H1 (cell line): ENCODE data around the gene POLA1. TPM values are rescaled to one million over a fixed set of nuclear protein-coding genes. Genes with fewer than 3 reads are reported as not detected.

ENCODE experiments used
- CTCF ChIA-PET: fragments of 300-600 bp; sonication (Branson Sonifier 250); formaldehyde crosslinking; loops from one replicate; lab custom pipeline; 2021; ENCODE audit not compliant: partially characterized antibody; lab: Charles Lee
- POLR2A ChIA-PET: fragments of 300-600 bp; sonication (Branson Sonifier 250); formaldehyde crosslinking; loops from one replicate; lab custom pipeline; 2021; ENCODE audit warnings: inconsistent platforms; ENCODE audit not compliant: partially characterized antibody; lab: Charles Lee
- DNase-seq, 2 experiments: peaks; one replicate each; pipeline versions ENCODE4 v3.0.0 to v3.0.0-alpha.2; 2010 to 2022; ENCODE audit warnings: low spot score in 2 of 2, low read depth in 1 of 2, mixed read lengths in 1 of 2
- FAIRE-seq: peaks from 2 replicates; lab custom pipeline; 2011; peaks lifted over from hg19 to GRCh38; lab: Jason Lieb, UNC
- H2AFZ ChIP-seq: 2 replicates; pipeline ENCODE4 v1.8.1; 2012; ENCODE audit warnings: low read length, inconsistent platforms
- H2AK5ac ChIP-seq: 2 replicates; pipeline ENCODE4 v1.6.1; 2013; ENCODE audit warnings: low read depth, low read length
- H2BK120ac ChIP-seq: replicated peaks from 2 replicates; pipeline ENCODE3; 2013; ENCODE audit warnings: low read depth, low read length, inconsistent platforms
- H2BK12ac ChIP-seq: 2 replicates; pipeline ENCODE4 v1.6.1; 2013; ENCODE audit warnings: low read depth, low read length
- H2BK15ac ChIP-seq: 2 replicates; pipeline ENCODE4 v1.6.1; 2013; ENCODE audit warnings: low read length
- H2BK20ac ChIP-seq: 2 replicates; pipeline ENCODE4 v1.6.1; 2013; ENCODE audit warnings: low read length
- H2BK5ac ChIP-seq: 2 replicates; pipeline ENCODE4 v1.6.1; 2013; ENCODE audit warnings: low read depth, low read length
- H3K14ac ChIP-seq: 2 replicates; pipeline ENCODE4 v1.6.1; 2013; ENCODE audit warnings: inconsistent platforms; ENCODE audit not compliant: insufficient read length
- H3K18ac ChIP-seq: 2 replicates; pipeline ENCODE4 v1.6.1; 2013; ENCODE audit warnings: low read length; ENCODE audit errors: extremely low read depth
- H3K23ac ChIP-seq: 2 replicates; pipeline ENCODE4 v1.6.1; 2013; ENCODE audit warnings: inconsistent platforms; ENCODE audit not compliant: insufficient read length
- H3K23me2 ChIP-seq: 2 replicates; pipeline ENCODE4 v1.6.1; 2013; ENCODE audit warnings: low read depth, low read length
- H3K27ac ChIP-seq: 2 replicates; pipeline ENCODE4 v1.6.1; 2011; ENCODE audit warnings: low read depth, low read length, inconsistent platforms
- H3K27me3 ChIP-seq, 4 experiments: replicated peaks in 1 of 4; 1 replicate in 1 of 4; 2 replicates in 3 of 4; pipeline versions ENCODE4 v1.6.1 to v1.8.1; 2011 to 2013; ENCODE audit warnings: low read length in 3 of 4, mild to moderate bottlenecking in 3 of 4, inconsistent platforms in 2 of 4, mixed read lengths in 2 of 4, moderate library complexity in 1 of 4; ENCODE audit not compliant: control insufficient read depth in 3 of 4, insufficient read depth in 3 of 4; ENCODE audit errors: extremely low read depth in 1 of 4
- H3K36me3 ChIP-seq, 4 experiments: 2 replicates each; pipeline versions ENCODE4 v1.6.1 to v1.8.1; 2011 to 2013; ENCODE audit warnings: mild to moderate bottlenecking in 4 of 4, low read length in 3 of 4, moderate library complexity in 2 of 4, control low read depth in 1 of 4, inconsistent platforms in 1 of 4; ENCODE audit not compliant: insufficient read depth in 4 of 4, control insufficient read depth in 2 of 4
- H3K4ac ChIP-seq: replicated peaks from 2 replicates; pipeline ENCODE3; 2013; ENCODE audit warnings: low read length, low read depth, mixed read lengths, inconsistent platforms; ENCODE audit not compliant: insufficient read length
- H3K4me1 ChIP-seq, 4 experiments: replicated peaks in 1 of 4; 1 replicate in 1 of 4; 2 replicates in 3 of 4; pipeline versions ENCODE4 v1.6.1 to v1.8.1; 2011 to 2013; ENCODE audit warnings: low read length in 3 of 4, inconsistent platforms in 2 of 4, mixed read lengths in 1 of 4; ENCODE audit not compliant: insufficient read depth in 4 of 4, control insufficient read depth in 3 of 4
- H3K4me2 ChIP-seq, 2 experiments: 2 replicates each; pipeline versions ENCODE4 v1.6.1 to v1.8.1; 2011 to 2013; ENCODE audit warnings: low read depth in 2 of 2, low read length in 2 of 2, control low read depth in 1 of 2, inconsistent platforms in 1 of 2, mild to moderate bottlenecking in 1 of 2; ENCODE audit not compliant: insufficient read depth in 1 of 2
- H3K4me3 ChIP-seq, 4 experiments: fragments of 200-600, 300-600 bp in 1 of 4; sonication (generic), shearing (Covaris generic), sonication (Bioruptor Twin) in 1 of 4; 2 replicates each; pipeline versions ENCODE4 v1.5.1 to v1.8.1; 2011 to 2016; ENCODE audit warnings: low read length in 4 of 4, low read depth in 3 of 4, control low read depth in 2 of 4, inconsistent platforms in 2 of 4, mild to moderate bottlenecking in 2 of 4, mixed read lengths in 1 of 4, moderate library complexity in 1 of 4; ENCODE audit not compliant: insufficient read depth in 2 of 4; ENCODE audit errors: extremely low read depth in 1 of 4
- H3K56ac ChIP-seq: replicated peaks from 2 replicates; pipeline ENCODE3; 2013; ENCODE audit warnings: low read depth, mild to moderate bottlenecking, mixed read lengths, low read length, inconsistent platforms; ENCODE audit not compliant: insufficient read length
- H3K79me1 ChIP-seq: 2 replicates; pipeline ENCODE4 v1.6.1; 2013; ENCODE audit warnings: low read depth, low read length, control low read depth
- H3K79me2 ChIP-seq, 2 experiments: 2 replicates each; pipeline versions ENCODE4 v1.6.1 to v1.8.1; 2012 to 2013; ENCODE audit warnings: low read length in 2 of 2, mild to moderate bottlenecking in 2 of 2, inconsistent platforms in 1 of 2; ENCODE audit not compliant: insufficient read depth in 2 of 2, control insufficient read depth in 1 of 2
- H3K9ac ChIP-seq, 4 experiments: replicated peaks in 1 of 4; 1 replicate in 1 of 4; 2 replicates in 3 of 4; pipeline versions ENCODE4 v1.6.1 to v1.8.1; 2011 to 2013; ENCODE audit warnings: low read depth in 3 of 4, low read length in 3 of 4, control low read depth in 2 of 4, mild to moderate bottlenecking in 2 of 4, moderate library complexity in 2 of 4, inconsistent platforms in 1 of 4; ENCODE audit errors: extremely low read depth in 1 of 4
- H3K9me3 ChIP-seq, 2 experiments: 2 replicates each; pipeline versions ENCODE4 v1.6.1 to v1.8.1; 2012 to 2013; ENCODE audit warnings: mild to moderate bottlenecking in 2 of 2, moderate library complexity in 2 of 2, control low read depth in 1 of 2, inconsistent platforms in 1 of 2, low read depth in 1 of 2, low read length in 1 of 2, mixed read lengths in 1 of 2; ENCODE audit not compliant: insufficient read depth in 2 of 2
- H4K20me1 ChIP-seq, 2 experiments: replicated peaks in 1 of 2; 2 replicates each; pipeline versions ENCODE3 to v1.8.1; 2011 to 2013; ENCODE audit warnings: inconsistent platforms in 2 of 2, low read length in 2 of 2, mild to moderate bottlenecking in 1 of 2; ENCODE audit not compliant: insufficient read depth in 2 of 2, control insufficient read depth in 1 of 2
- H4K5ac ChIP-seq: 2 replicates; pipeline ENCODE4 v1.6.1; 2013; ENCODE audit warnings: low read length, low read depth, mixed read lengths, inconsistent platforms; ENCODE audit not compliant: insufficient read length
- H4K8ac ChIP-seq: 2 replicates; pipeline ENCODE4 v1.8.0; 2013; ENCODE audit warnings: mild to moderate bottlenecking, moderate library complexity, low read length, inconsistent platforms; ENCODE audit not compliant: insufficient read depth; ENCODE audit errors: extremely low read depth
- H4K91ac ChIP-seq: replicated peaks from 2 replicates; pipeline ENCODE3; 2013; ENCODE audit warnings: low read length, mixed read lengths, inconsistent platforms; ENCODE audit not compliant: insufficient read length
- ATF3 ChIP-seq: IDR thresholded peaks from 2 replicates; pipeline ENCODE4 v1.6.1; 2011; ENCODE audit warnings: low read depth, mild to moderate bottlenecking, low read length; ENCODE audit not compliant: insufficient read depth
- CBX5 ChIP-seq: fragments of 300-800, 300-1000 bp; sonication (generic); IDR thresholded peaks from 2 replicates; pipeline ENCODE4 v1.7.1; 2016; ENCODE audit warnings: antibody characterized with exemption, low read length, low read depth
- CEBPB ChIP-seq: IDR thresholded peaks from 2 replicates; pipeline ENCODE4 v1.6.1; 2012; ENCODE audit warnings: low read depth, low read length
- CHD1 ChIP-seq: IDR thresholded peaks from 2 replicates; pipeline ENCODE4 v1.6.1; 2012; ENCODE audit warnings: low read depth, low read length, improper control_type of control experiment
- NRF1 ChIP-seq: IDR thresholded peaks from 2 replicates; pipeline ENCODE4 v1.6.1; 2011; ENCODE audit warnings: mild to moderate bottlenecking, low read depth, low read length, improper control_type of control experiment
- RXRA ChIP-seq: IDR thresholded peaks from 2 replicates; pipeline ENCODE4 v1.6.1; 2011; ENCODE audit warnings: low read depth, mild to moderate bottlenecking, low read length, moderate library complexity; ENCODE audit not compliant: insufficient read depth
- TAF7 ChIP-seq: optimal IDR thresholded peaks from 2 replicates; pipeline ENCODE3; 2011; ENCODE audit warnings: low read depth, mild to moderate bottlenecking, inconsistent platforms, low read length, moderate library complexity, borderline replicate concordance
- TEAD4 ChIP-seq: IDR thresholded peaks from 2 replicates; pipeline ENCODE4 v1.6.1; 2012; ENCODE audit warnings: low read depth, low read length, inconsistent platforms, mixed read lengths
- WGBS, 2 experiments: shearing (Covaris generic) in 1 of 2; methylation state at CpG; one replicate each; pipeline versions ENCODE4 v1.1.6 to v1.1.7; 2013 to 2015; ENCODE audit warnings: low lambda C conversion rate in 2 of 2, mixed read lengths in 2 of 2, inconsistent platforms in 1 of 2, low coverage in 1 of 2, missing lambda C conversion rate in 1 of 2; ENCODE audit not compliant: insufficient replicate concordance in 2 of 2, insufficient coverage in 1 of 2, insufficient read length in 1 of 2; ENCODE audit errors: extremely low coverage in 1 of 2, missing lambda C conversion rate in 1 of 2; 5-methylcytosine and 5-hydroxymethylcytosine counted together
- polyA plus RNA-seq, 7 experiments: library from polyadenylated mRNA; depleted of rRNA in 3 of 7; stranded (reverse) in 5 of 7; unstranded in 2 of 7; fragments of >200 nt in 5 of 7; fragments of 200-250 nt in 2 of 7; gene quantifications; 1 replicate in 5 of 7; 2 replicates in 1 of 7; 4 replicates in 1 of 7; pipeline versions ENCODE4 v1.2.1 to v1.2.3, GENCODE V29; 2011 to 2013; ENCODE audit warnings: missing spikeins in 2 of 7, mixed read lengths in 2 of 7
- total RNA-seq: library from RNA; stranded (reverse); fragmentation: NEBNext Ultra II Directional; extraction: Animal tissue kit (Norgen Biotek cat#: 25700); gene quantifications from 2 replicates; pipeline ENCODE4 v1.2.1, GENCODE V29; 2021
- TF ChIP-seq, protein P1 (sequence below), 3 experiments: IDR thresholded peaks; 1 replicate in 2 of 3; 2 replicates in 1 of 3; pipeline versions ENCODE4 v1.5.1 to v1.6.1; 2011; ENCODE audit warnings: low read length in 3 of 3, mild to moderate bottlenecking in 3 of 3, inconsistent platforms in 2 of 3, low read depth in 1 of 3, moderate library complexity in 1 of 3; ENCODE audit not compliant: insufficient read depth in 1 of 3; ENCODE audit errors: control extremely low read depth in 1 of 3
- TF ChIP-seq, protein P2 (sequence below): IDR thresholded peaks from 2 replicates; pipeline ENCODE4 v1.6.1; 2012; ENCODE audit warnings: low read length, inconsistent platforms

POLA1 gene
- total and polyA plus RNA-seq, 2 of the 8 experiments (the other 6 are each of a cell fraction or from before 2014, with no cell fraction given) = 5.6 to 34.9 TPM

DNA sequence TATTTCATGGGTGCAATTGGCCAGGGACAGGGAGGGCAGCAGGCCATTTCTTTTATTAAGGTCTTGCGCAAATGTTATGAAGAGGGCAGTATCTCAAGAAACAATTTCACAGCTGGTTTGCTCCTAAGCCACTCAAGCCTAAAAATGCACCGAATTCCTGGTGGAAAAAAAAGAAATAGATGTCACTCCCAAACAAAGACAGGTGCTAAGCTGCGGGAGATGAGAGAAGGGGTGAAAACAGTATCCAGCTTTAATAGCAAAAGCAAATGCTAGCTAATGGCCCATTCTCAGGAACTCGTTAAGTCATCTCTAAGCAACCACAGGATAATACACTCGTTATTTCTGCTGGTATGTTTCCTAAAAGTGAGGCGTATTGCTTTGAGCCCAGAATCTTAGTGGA, 205.7 kb downstream of the POLA1 start:
- Histone ChIP-seq H2BK15ac (no peak overlapping the region), H4K5ac (no peak overlapping the region), H3K9me3 (no peaks in the 10 kb centered on the region), H3K9ac (no peak overlapping the region), H2BK12ac (no peak overlapping the region), H3K79me2 (no peaks in the 10 kb centered on the region), H3K36me3 (no peaks in the 10 kb centered on the region), H3K23ac (no peak overlapping the region), H3K14ac (no peak overlapping the region), H3K18ac (no peak overlapping the region), H3K27ac (no peak overlapping the region), H3K27me3 (no peaks in the 10 kb centered on the region), H2AFZ (no peak overlapping the region), H3K23me2 (no peaks in the 10 kb centered on the region), H3K56ac (no peak overlapping the region), H4K8ac (no peak overlapping the region), H3K4me1 (no peaks in the 10 kb centered on the region), H2BK120ac (no peak overlapping the region), H2BK5ac (no peak overlapping the region), H3K4me2 (no peak overlapping the region), H3K4me3 (no peak overlapping the region), H4K20me1 (no peaks in the 10 kb centered on the region), H3K4ac (no peak overlapping the region), H3K79me1 (no peaks in the 10 kb centered on the region), H2BK20ac (no peak overlapping the region), H4K91ac (no peak overlapping the region), H2AK5ac (no peak overlapping the region)
- POLR2A ChIA-PET = no interaction called here
- FAIRE-seq (no peak), DNase-seq (no peak)
- 88% methylated on average over 6 of the region's 6 CpGs; no CpG with 5 or more reads in 1 of the 2 experiments for WGBS, 2 experiments
- CTCF ChIA-PET = no interaction called here
- TF ChIP-seq, protein P1, sequence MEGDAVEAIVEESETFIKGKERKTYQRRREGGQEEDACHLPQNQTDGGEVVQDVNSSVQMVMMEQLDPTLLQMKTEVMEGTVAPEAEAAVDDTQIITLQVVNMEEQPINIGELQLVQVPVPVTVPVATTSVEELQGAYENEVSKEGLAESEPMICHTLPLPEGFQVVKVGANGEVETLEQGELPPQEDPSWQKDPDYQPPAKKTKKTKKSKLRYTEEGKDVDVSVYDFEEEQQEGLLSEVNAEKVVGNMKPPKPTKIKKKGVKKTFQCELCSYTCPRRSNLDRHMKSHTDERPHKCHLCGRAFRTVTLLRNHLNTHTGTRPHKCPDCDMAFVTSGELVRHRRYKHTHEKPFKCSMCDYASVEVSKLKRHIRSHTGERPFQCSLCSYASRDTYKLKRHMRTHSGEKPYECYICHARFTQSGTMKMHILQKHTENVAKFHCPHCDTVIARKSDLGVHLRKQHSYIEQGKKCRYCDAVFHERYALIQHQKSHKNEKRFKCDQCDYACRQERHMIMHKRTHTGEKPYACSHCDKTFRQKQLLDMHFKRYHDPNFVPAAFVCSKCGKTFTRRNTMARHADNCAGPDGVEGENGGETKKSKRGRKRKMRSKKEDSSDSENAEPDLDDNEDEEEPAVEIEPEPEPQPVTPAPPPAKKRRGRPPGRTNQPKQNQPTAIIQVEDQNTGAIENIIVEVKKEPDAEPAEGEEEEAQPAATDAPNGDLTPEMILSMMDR (IDR thresholded peaks at IDR 0.05; ENCODE audit: control extremely low read depth in 1 of 3, insufficient read depth in 1 of 3, low read depth in 1 of 3, low read length in 3 of 3) = no peak
- TF ChIP-seq CBX5 (no peak), CHD1 (no peak), ATF3 (no peak), NRF1 (no peak), TEAD4 (no peak), CEBPB (no peak), TAF7 (no peak), RXRA (no peak)
- TF ChIP-seq, protein P2, sequence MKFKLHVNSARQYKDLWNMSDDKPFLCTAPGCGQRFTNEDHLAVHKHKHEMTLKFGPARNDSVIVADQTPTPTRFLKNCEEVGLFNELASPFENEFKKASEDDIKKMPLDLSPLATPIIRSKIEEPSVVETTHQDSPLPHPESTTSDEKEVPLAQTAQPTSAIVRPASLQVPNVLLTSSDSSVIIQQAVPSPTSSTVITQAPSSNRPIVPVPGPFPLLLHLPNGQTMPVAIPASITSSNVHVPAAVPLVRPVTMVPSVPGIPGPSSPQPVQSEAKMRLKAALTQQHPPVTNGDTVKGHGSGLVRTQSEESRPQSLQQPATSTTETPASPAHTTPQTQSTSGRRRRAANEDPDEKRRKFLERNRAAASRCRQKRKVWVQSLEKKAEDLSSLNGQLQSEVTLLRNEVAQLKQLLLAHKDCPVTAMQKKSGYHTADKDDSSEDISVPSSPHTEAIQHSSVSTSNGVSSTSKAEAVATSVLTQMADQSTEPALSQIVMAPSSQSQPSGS = no peak
